PC-9 (cell line): ENCODE measurements around the gene CYB5D1. TPM values are rescaled to one million over a fixed set of nuclear protein-coding genes. Genes with fewer than 3 reads are reported as not detected.

Source experiments
- BruUV-seq: library from RNA; stranded (reverse); fragments of 400-500 nt; replicated peaks from 2 replicates; lab custom pipeline; 2021; lab: Mats Ljungman, UMichigan
- CTCF ChIA-PET: fragments of 300-600 bp; sonication (Branson Sonifier 250); formaldehyde crosslinking; loops from one replicate; lab custom pipeline; 2022; ENCODE audit warnings: antibody characterized with exemption; lab: Charles Lee
- POLR2A ChIA-PET: fragments of 300-600 bp; sonication (Branson Sonifier 250); formaldehyde crosslinking; loops from one replicate; lab custom pipeline; 2022; ENCODE audit warnings: antibody characterized with exemption; ENCODE audit not compliant: unreplicated experiment; lab: Charles Lee
- DNase-seq, 2 experiments: peaks; one replicate each; pipeline versions ENCODE4 v3.0.0 to v3.0.0-alpha.2; 2015 to 2022; ENCODE audit warnings: mixed read lengths in 1 of 2
- H2AFZ ChIP-seq: fragments of 200-600 bp; sonication (generic); 2 replicates; pipeline ENCODE4 v1.8.1; 2017; ENCODE audit warnings: antibody characterized with exemption
- H3F3A ChIP-seq: fragments of 200-600 bp; sonication (generic); 2 replicates; pipeline ENCODE4 v1.8.1; 2017; ENCODE audit warnings: antibody characterized with exemption, mild to moderate bottlenecking, low read depth; ENCODE audit not compliant: insufficient read depth
- H3K27ac ChIP-seq: fragments of 200-600 bp; sonication (generic); 2 replicates; pipeline ENCODE4 v1.6.1; 2016; ENCODE audit warnings: mixed run types
- H3K27me3 ChIP-seq: fragments of 200-600 bp; sonication (generic); 2 replicates; pipeline ENCODE4 v1.6.1; 2016; ENCODE audit warnings: low read depth, mixed run types; ENCODE audit not compliant: insufficient read depth
- H3K36me3 ChIP-seq: fragments of 200-600 bp; sonication (generic); 2 replicates; pipeline ENCODE4 v1.6.1; 2016; ENCODE audit warnings: low read depth, mixed run types
- H3K4me1 ChIP-seq: fragments of 200-600 bp; sonication (generic); replicated peaks from 2 replicates; pipeline ENCODE4 v1.6.1; 2016; ENCODE audit warnings: mixed run types; ENCODE audit not compliant: insufficient read depth
- H3K4me2 ChIP-seq: fragments of 200-600 bp; sonication (generic); 2 replicates; pipeline ENCODE4 v1.6.1; 2017; ENCODE audit warnings: mixed run types
- H3K4me3 ChIP-seq: fragments of 200-600 bp; sonication (generic); 2 replicates; pipeline ENCODE4 v1.6.1; 2016; ENCODE audit warnings: mixed run types
- H3K79me2 ChIP-seq: fragments of 200-600 bp; sonication (generic); 2 replicates; pipeline ENCODE4 v1.6.1; 2017; ENCODE audit warnings: low read depth, mixed run types
- H3K9me2 ChIP-seq: fragments of 200-600 bp; sonication (generic); 2 replicates; pipeline ENCODE4 v1.8.1; 2017; ENCODE audit warnings: mild to moderate bottlenecking; ENCODE audit not compliant: insufficient read depth
- H3K9me3 ChIP-seq: fragments of 200-600 bp; sonication (generic); 2 replicates; pipeline ENCODE4 v1.8.1; 2016; ENCODE audit warnings: low read depth; ENCODE audit not compliant: insufficient read depth
- H4K20me1 ChIP-seq: fragments of 200-600 bp; sonication (generic); 2 replicates; pipeline ENCODE4 v1.8.1; 2017; ENCODE audit not compliant: insufficient read depth
- CTCF ChIP-seq: fragments of 200-600 bp; sonication (generic); conservative IDR thresholded peaks from 2 replicates; pipeline ENCODE4 v1.6.1; 2017; ENCODE audit warnings: mixed run types, antibody characterized with exemption, mild to moderate bottlenecking, moderate library complexity
- EZH2 ChIP-seq: fragments of 200-600 bp; sonication (generic); IDR thresholded peaks from 2 replicates; pipeline ENCODE4 v1.8.0; 2017; ENCODE audit warnings: antibody characterized with exemption, low read depth
- intact Hi-C: fragments of 100-400 bp; cut with micrococcal nuclease; formaldehyde crosslinking; loops from one replicate; pipeline ENCODE4 v1.10.0; 2022; ENCODE audit not compliant: unreplicated experiment
- total RNA-seq: library from RNA; stranded (reverse); gene quantifications from 2 replicates; pipeline ENCODE4 v1.2.3, GENCODE V29; 2021

The CYB5D1 gene
- total RNA-seq, 1 experiment from 2014 or later: 22.0 TPM

DNA sequence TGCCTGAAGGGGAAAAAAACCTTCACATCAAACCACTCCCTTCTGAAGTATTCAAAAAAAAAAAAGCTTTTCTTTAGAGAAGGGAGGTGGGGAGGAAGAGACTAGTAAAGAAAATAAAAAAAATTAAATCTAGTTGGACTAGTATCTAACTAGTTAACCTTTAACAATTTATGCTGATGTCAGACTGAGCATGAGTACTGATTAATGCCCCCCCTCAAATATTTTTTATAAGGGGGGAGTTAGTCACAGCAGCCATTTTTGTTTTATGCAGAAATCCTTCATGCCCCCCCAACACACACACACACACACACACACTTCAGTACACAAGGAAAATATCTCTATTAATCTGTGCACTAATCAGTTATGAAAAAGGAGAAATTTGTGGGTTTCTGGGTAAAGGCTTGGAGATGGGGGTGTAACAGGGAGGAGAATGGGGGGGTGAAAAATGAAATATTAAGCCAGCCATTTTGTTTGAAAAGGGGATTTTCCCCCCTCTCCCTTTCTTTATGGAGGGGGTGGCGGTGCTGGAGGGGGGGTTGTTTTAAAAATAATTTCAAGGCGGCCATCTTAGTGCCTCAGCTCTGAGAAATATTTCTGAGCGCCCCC is 26.1 kb downstream of the CYB5D1 start:
- peaks cover 15% of the 10 kb centered on the region for H3K4me1 ChIP-seq
- H4K20me1 ChIP-seq: no peaks in the 10 kb centered on the region
- POLR2A ChIA-PET: interaction anchor here (0.6 to 0.7 kb wide), 4 partner anchors 72 to 661 kb away, joined by 3 to 8 read pairs (median 6); partner anchors contain the start of gene NEURL4
- no peaks in the 10 kb centered on the region for H3K9me2 ChIP-seq
- H3K27ac ChIP-seq: peak overlapping the region; percentile 45
- BruUV-seq: TSS peak; percentile 14
- CTCF ChIA-PET: interaction anchor here (0.6 to 1.0 kb wide), 5 partner anchors 13 to 244 kb away, joined by 3 to 4 read pairs (median 3); no protein-coding TSS in a partner anchor
- H3K27me3 ChIP-seq: no peaks in the 10 kb centered on the region
- H3K79me2 ChIP-seq: peaks cover 22% of the 10 kb centered on the region
- H3K4me3 ChIP-seq: peak overlapping the region; percentile 62
- TF ChIP-seq EZH2 (no peak), CTCF (no peak)
- DNase-seq: peak in 1 of 2 experiments; percentile 57
- H3K4me2 ChIP-seq: peak overlapping the region; percentile 89
- intact Hi-C loops: loop anchor here (10.0 kb wide), 1 partner anchor 299 kb away; the partner anchor contains the start of gene MPDU1
- no peak overlapping the region for H2AFZ ChIP-seq
- peaks cover 23% of the 10 kb centered on the region for H3F3A ChIP-seq
- H3K36me3 ChIP-seq: no peaks in the 10 kb centered on the region
- no peaks in the 10 kb centered on the region for H3K9me3 ChIP-seq

- no peak for TF ChIP-seq EZH2
- no peak for TF ChIP-seq CTCF
- CTCF ChIA-PET: no interaction called here
- peak in 1 of 2 experiments; percentile 25 for DNase-seq
- Histone ChIP-seq H3K4me2 (no peak overlapping the region), H3K9me3 (no peaks in the 10 kb centered on the region), H3K4me1 (peaks cover 24% of the 10 kb centered on the region), H3K9me2 (no peaks in the 10 kb centered on the region), H3K27ac (no peak overlapping the region), H4K20me1 (peaks cover 4% of the 10 kb centered on the region; the same call in 1 of the 2 replicates), H3K36me3 (no peaks in the 10 kb centered on the region), H3K27me3 (no peaks in the 10 kb centered on the region), H3F3A (peaks cover 30% of the 10 kb centered on the region), H3K79me2 (peaks cover 31% of the 10 kb centered on the region), H2AFZ (no peak overlapping the region), H3K4me3 (peak overlapping the region; percentile 84; the same call in 1 of the 2 replicates)
- BruUV-seq: no TSS peak
- intact Hi-C loops: loop anchor here (5.0 to 10.0 kb wide), 2 partner anchors 48 to 300 kb away; partner anchors contain the start of genes CNTROB, MPDU1 and TRAPPC1
- POLR2A ChIA-PET: interaction anchor here (0.6 kb wide), 2 partner anchors 174 to 662 kb away, joined by 3 to 7 read pairs; no protein-coding TSS in a partner anchor
Observed at GRCh38 chr17:7884581-7885366, 27.0 kb downstream of the CYB5D1 start.
